Measurements from ENCODE around the gene PPP1R14B. TPM values are rescaled to one million over a fixed set of nuclear protein-coding genes. Genes with fewer than 3 reads are reported as not detected.

Gene PPP1R14B
- total and polyA plus RNA-seq, 2 of the 13 experiments (the other 11 are each of a cell fraction or from before 2014, with no cell fraction given), result 110 to 148 TPM

DNA sequence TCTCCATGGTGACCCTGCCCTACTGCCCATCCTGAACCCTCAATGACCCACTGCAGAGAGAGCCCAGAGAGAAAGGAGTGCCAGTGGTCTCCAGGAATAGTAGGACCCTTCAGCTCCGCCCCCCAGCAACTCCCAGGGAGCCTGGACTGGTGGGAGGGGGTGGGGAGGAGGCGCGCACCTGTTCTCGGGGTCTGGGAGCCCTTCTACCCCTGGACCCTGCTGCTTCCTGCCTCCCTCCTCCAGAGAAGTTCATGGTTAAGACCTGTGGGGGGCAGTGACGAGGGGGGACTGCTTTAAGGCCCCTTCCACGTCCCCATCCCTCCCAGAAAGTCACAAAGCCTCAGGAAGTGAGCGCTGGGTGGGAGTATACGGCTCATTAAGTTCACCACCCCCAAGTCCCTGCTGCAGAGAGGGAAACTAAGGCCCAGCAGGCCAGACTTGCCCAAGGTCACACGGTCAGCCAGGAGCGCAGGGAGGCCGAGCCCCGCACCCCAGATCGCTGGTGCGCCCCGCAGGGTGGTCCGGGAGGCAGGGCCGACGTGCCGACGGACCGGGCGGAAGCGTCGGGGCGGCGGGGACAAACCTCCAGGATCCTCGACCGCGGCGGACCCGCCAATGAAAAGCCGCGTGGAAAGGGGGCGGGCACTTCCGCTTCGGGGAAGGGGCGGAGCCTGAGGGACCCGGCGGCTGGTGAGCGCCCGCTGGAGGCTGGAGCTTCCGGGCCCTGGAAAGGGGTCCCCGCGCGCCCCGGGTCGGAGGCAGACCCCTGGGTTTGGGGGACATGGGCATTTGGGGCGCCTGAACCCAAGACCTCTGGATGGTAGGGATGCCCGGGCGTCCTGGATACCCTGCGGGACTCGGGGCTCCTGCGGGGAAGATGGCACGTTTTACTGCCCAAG is 20.9 kb downstream of the PPP1R14B start, which contains the start of the genes NUDT22 and TRPT1 (continued):
- no peak for TF ChIP-seq ZMYM2 (CRISPR knock-in tag; IDR thresholded peaks at IDR 0.05)
- 0 out of 2 replicates have a peak, but pooled peaks have one; percentile 46 for TF ChIP-seq RELA (CRISPR knock-in tag; IDR thresholded peaks at IDR 0.05)
- TF ChIP-seq ZNF773 (CRISPR knock-in tag; IDR thresholded peaks at IDR 0.05; ENCODE audit: borderline replicate concordance), result peak; percentile 18; the same call in 1 of the 2 replicates
- peak; percentile 32; the same call in 1 of the 2 replicates for TF ChIP-seq TARDBP (CRISPR knock-in tag; IDR thresholded peaks at IDR 0.05)
- TF ChIP-seq SMARCC2 (IDR thresholded peaks at IDR 0.05), result no peak
- TF ChIP-seq, protein P1, sequence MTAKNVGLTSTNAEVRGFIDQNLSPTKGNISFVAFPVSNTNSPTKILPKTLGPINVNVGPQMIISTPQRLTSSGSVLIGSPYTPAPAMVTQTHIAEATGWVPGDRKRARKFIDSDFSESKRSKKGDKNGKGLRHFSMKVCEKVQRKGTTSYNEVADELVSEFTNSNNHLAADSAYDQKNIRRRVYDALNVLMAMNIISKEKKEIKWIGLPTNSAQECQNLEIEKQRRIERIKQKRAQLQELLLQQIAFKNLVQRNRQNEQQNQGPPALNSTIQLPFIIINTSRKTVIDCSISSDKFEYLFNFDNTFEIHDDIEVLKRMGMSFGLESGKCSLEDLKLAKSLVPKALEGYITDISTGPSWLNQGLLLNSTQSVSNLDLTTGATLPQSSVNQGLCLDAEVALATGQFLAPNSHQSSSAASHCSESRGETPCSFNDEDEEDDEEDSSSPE (CRISPR knock-in tag; IDR thresholded peaks at IDR 0.05), result peak; percentile 68
- no peak for TF ChIP-seq REL (CRISPR knock-in tag; conservative IDR thresholded peaks at IDR 0.05)
- TF ChIP-seq ZNF263 (CRISPR knock-in tag; IDR thresholded peaks at IDR 0.05), result no peak
- no peak for TF ChIP-seq SMYD3 (CRISPR knock-in tag; IDR thresholded peaks at IDR 0.05)
- peak; percentile 64; the same call in 1 of the 2 replicates for TF ChIP-seq ZNF790 (CRISPR knock-in tag; IDR thresholded peaks at IDR 0.05; ENCODE audit: borderline replicate concordance)
- TF ChIP-seq, protein P2, sequence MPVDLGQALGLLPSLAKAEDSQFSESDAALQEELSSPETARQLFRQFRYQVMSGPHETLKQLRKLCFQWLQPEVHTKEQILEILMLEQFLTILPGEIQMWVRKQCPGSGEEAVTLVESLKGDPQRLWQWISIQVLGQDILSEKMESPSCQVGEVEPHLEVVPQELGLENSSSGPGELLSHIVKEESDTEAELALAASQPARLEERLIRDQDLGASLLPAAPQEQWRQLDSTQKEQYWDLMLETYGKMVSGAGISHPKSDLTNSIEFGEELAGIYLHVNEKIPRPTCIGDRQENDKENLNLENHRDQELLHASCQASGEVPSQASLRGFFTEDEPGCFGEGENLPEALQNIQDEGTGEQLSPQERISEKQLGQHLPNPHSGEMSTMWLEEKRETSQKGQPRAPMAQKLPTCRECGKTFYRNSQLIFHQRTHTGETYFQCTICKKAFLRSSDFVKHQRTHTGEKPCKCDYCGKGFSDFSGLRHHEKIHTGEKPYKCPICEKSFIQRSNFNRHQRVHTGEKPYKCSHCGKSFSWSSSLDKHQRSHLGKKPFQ (CRISPR knock-in tag; IDR thresholded peaks at IDR 0.05; ENCODE audit: insufficient replicate concordance), result no peak
- TF ChIP-seq IRX3 (CRISPR knock-in tag; IDR thresholded peaks at IDR 0.05; ENCODE audit: borderline replicate concordance, low read depth), result no peak
- peak; percentile 4; the same call in 1 of the 2 replicates for TF ChIP-seq ZNF891 (CRISPR knock-in tag; IDR thresholded peaks at IDR 0.05)
- TF ChIP-seq NR2F6 (IDR thresholded peaks at IDR 0.05), result no peak
- TF ChIP-seq NR2F6 (CRISPR knock-in tag; IDR thresholded peaks at IDR 0.05), result peak; percentile 32; the same call in 1 of the 2 replicates
- TF ChIP-seq POLR2AphosphoS2 (IDR thresholded peaks at IDR 0.05; ENCODE audit: low read depth, low read length), result no peak
- peak; percentile 8 for TF ChIP-seq GATAD2A (CRISPR knock-in tag; IDR thresholded peaks at IDR 0.05)
- no peak for TF ChIP-seq ZNF446 (CRISPR knock-in tag; IDR thresholded peaks at IDR 0.05)
- TF ChIP-seq ZNF326 (CRISPR knock-in tag; IDR thresholded peaks at IDR 0.05; ENCODE audit: borderline replicate concordance), result no peak
- TF ChIP-seq DR1 (CRISPR knock-in tag; IDR thresholded peaks at IDR 0.05), result peak; percentile 86
- TF ChIP-seq FOXM1 (CRISPR knock-in tag; IDR thresholded peaks at IDR 0.05), result no peak
- TF ChIP-seq POLR2G (IDR thresholded peaks at IDR 0.05; ENCODE audit: low read depth, low read length), result peak; percentile 89
- TF ChIP-seq ZNF83 (CRISPR knock-in tag; IDR thresholded peaks at IDR 0.05; ENCODE audit: borderline replicate concordance), result no peak
- TF ChIP-seq FOXK2 (IDR thresholded peaks at IDR 0.05), result no peak
- 0 out of 2 replicates have a peak, but pooled peaks have one; percentile 30 for TF ChIP-seq ZSCAN29 (CRISPR knock-in tag; conservative IDR thresholded peaks at IDR 0.05)
- no peak for TF ChIP-seq GZF1 (CRISPR knock-in tag; IDR thresholded peaks at IDR 0.05)
- 0 out of 2 replicates have a peak, but pooled peaks have one; percentile 30 for TF ChIP-seq ZNF678 (CRISPR knock-in tag; IDR thresholded peaks at IDR 0.05)
- TF ChIP-seq, protein P3, sequence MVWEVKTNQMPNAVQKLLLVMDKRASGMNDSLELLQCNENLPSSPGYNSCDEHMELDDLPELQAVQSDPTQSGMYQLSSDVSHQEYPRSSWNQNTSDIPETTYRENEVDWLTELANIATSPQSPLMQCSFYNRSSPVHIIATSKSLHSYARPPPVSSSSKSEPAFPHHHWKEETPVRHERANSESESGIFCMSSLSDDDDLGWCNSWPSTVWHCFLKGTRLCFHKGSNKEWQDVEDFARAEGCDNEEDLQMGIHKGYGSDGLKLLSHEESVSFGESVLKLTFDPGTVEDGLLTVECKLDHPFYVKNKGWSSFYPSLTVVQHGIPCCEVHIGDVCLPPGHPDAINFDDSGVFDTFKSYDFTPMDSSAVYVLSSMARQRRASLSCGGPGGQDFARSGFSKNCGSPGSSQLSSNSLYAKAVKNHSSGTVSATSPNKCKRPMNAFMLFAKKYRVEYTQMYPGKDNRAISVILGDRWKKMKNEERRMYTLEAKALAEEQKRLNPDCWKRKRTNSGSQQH (CRISPR knock-in tag; IDR thresholded peaks at IDR 0.05; ENCODE audit: low read depth), result peak; percentile 69; the same call in 1 of the 2 replicates

Data from HepG2 (cell line).